GM21367 (cell line): ENCODE results near the gene SUCO.

Experiments
- ATAC-seq: cut with Tn5 transposase; IDR thresholded peaks from one replicate; pipeline ENCODE4 v1.9.1; 2021; ENCODE audit not compliant: unreplicated experiment

The SUCO gene

DNA sequence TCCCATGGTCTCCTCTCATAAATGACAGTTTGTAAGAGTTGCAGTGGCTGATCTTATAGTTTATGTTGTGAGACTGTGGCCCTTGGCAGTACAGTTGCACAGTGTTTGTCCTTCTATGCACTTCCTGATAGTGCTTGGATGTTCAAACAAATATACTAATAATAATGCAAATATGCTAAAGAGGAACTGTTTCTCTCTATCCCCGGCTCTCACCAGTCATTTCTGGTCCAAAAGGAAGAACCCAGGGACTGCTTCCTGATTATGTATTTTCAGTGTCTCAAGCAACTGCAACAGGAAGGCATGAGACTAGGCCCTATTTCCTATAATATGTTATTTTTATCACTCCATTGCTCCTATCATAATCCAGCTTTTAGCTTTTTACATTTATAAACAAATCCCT lies 17.0 kb upstream of the SUCO start:
- ATAC-seq = no peak

DNA sequence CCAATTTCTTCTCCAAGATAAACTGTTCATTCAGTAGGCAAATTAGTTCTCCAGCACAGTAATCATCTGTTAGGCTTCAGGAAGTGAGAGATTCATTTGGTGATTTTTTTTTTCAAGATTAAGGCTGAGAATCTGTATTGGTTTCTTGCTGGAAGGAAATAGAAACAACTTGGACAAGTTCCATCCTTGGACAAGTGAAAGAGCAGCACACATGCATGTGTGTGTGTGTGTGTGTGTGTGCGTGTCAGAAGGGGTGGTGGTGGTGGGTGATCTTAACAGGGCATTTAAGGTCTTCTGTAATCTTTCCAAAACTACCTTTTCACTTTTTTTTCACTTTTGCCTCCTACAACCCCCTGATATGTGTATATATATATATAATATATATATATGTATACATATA lies 15.9 kb upstream of the SUCO start:
- ATAC-seq = no peak

DNA sequence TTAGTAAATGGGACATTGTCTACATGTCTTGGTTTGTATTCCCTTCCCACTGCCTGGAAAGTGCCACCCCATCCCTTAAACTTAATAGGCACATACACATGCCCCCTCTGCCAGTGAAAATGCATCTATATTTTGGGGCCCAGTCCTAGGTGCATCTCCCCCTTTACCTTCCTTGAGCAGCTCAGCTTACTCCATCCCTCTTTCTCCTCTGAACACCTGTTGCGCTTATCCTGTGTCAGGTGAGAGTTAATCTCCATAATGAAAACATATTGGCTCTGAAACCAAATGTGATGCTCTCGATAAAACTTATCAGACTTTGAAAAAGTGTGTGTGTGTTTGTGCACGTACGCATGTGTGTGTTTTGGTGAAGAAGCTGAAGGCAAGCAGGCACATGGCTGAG lies 15.4 kb upstream of the SUCO start:
- ATAC-seq = no peak

DNA sequence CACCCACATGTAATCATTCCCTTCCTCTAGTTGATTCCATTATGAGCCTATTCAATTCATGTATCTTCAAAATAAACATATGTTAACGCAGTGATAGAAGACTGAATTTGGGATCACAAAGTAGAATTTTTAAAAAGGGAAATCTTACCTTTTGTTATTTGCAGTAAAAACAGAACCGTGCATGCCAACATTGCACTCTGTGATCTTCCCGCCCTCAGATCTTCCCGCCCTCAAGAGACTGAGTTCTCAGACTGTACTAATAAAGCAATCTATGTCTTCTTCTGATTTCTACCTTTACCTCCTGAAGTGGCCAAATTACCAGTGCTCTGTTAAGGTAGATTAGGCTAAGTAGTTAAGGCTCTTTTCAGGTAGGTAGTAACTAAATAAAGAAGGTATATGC lies 3.6 kb upstream of the SUCO start:
- no peak for ATAC-seq

- ATAC-seq = no peak
These were observed 3.0 kb upstream of the SUCO start for GRCh38 chr1:172530000-172530399.

- ATAC-seq = no peak
These were observed 1.4 kb upstream of the SUCO start for GRCh38 chr1:172531412-172532182.

- ATAC-seq = peak; percentile 67
These were observed 709 bp upstream of the SUCO start for GRCh38 chr1:172532183-172532699.

DNA sequence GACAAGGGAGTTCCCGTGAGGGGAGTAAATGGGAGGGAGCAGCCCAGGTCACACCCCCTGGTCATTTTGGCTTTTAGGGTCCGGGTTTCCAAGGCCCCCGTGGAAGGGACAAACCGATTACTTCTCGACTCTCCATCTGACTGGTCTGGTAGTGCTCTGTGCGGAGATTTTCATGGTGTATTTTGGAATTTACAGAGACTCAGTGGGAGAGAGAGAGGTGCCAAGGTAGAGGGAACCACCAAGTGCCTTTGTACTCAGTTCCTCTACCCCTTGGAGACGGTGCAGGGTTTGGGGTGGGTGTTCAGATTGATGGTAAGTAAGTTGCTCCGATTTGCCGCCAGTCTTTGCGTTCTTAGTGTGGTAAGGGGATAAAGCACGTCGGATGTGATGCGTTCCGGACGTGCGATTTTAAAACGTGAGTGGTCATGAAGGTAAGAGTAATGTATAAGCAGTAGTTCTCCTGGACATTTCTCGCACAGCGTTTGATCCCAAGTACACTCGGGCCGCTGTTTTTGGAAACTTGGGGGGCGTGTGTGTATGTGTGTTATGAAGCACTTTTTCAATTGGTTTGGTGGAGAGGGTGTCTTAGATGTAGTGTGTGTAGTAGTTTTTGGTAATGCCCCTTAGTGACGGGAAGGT lies 682 bp downstream of the SUCO start:
- peak; percentile 16 for ATAC-seq

GRCh38 chr1:172536256-172536655 lies 3.3 kb downstream of the SUCO start:
- ATAC-seq = no peak

- ATAC-seq = no peak
These were observed 4.4 kb downstream of the SUCO start for GRCh38 chr1:172537366-172537765.

DNA sequence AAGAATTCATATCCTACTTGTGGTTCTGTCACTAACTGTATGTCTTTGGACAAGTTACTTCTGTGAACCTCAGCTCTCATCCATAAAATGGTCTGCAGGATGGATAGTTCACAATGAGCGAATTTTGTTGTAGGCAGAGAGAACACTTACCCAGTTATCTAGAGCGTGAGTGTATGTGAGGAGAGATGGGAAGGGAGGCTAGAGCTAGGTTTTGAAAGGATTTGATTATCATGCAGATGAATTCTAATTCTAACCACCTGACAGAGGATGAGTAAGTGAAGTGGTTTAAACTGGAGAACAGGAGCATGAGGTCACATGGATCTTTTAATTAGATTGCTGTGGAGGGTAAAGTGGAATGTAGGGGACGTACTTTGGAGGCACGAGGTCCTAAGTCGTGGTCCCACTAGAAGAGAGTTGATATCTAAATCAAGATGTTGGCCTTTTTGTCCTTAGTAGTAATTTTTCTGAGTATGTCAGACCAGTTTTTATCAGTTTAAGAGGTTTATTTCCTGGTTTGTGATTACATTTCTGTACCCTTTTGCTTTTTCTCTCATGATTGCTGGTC lies 5.0 kb downstream of the SUCO start:
- no peak for ATAC-seq

- no peak for ATAC-seq
These were observed 7.7 kb downstream of the SUCO start for GRCh38 chr1:172540635-172541034.

GRCh38 chr1:172544481-172545104 lies 11.6 kb downstream of the SUCO start:
- ATAC-seq = no peak

- peak; percentile 75 for ATAC-seq
These were observed 12.6 kb downstream of the SUCO start for GRCh38 chr1:172545396-172546004.

DNA sequence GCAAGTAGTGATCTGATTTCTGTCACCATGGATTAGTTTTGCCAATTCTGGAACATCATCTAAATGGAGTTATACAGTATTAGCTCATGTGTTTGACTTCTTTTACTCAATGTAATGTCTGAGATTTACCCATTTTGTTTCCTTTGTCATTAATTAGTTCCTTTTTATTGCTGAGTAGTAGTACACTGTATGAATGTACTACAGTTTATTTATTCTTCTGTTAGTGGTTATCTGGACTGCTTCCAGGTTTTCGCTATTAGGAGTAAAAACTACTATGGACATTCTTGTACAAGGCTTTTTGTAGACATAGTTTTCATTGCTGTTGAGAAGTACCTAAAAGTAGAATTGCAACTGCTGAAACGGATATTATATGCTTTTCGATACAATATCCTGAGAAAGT lies 14.1 kb downstream of the SUCO start:
- ATAC-seq = no peak

GRCh38 chr1:172549621-172550280 lies 16.8 kb downstream of the SUCO start:
- no peak for ATAC-seq

DNA sequence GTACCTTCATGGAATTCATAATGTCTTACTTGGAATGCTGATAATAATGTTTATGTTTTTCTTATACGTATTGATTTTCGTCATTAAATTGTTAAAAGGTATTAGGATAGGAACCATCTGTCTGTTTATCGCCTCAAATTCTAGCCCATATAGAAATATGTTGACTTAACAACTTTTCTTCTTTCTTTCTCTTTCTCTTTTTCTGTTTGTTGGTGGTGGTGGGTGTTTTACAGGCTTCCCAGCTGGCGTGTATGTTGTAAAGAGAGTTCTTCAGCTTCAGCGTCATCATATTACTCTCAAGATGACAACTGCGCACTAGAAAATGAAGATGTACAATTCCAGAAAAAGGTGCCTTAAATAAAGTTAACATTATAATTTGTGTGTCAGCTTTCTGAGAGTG lies 18.3 kb downstream of the SUCO start:
- no peak for ATAC-seq

DNA sequence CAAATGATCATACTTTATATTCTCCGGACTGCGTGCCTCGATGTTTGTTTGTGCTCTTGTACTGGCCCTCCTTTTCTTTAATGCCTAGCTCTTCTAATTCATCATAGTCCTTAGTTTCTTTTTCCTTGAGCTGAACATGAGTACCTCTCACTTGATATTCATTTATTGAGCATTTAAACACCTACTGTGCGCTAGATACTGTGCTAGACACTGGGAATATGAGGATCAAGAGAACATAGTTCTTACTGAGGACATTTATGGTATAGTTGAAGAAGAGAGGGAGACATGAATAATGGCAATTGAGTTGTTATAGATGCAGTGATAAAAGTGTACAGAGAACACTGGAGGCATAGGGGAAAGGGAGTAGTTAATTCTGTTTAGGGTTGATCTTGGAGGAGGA lies 22.0 kb downstream of the SUCO start:
- ATAC-seq = no peak

- no peak for ATAC-seq
These were observed 23.5 kb downstream of the SUCO start for GRCh38 chr1:172556461-172556860.

DNA sequence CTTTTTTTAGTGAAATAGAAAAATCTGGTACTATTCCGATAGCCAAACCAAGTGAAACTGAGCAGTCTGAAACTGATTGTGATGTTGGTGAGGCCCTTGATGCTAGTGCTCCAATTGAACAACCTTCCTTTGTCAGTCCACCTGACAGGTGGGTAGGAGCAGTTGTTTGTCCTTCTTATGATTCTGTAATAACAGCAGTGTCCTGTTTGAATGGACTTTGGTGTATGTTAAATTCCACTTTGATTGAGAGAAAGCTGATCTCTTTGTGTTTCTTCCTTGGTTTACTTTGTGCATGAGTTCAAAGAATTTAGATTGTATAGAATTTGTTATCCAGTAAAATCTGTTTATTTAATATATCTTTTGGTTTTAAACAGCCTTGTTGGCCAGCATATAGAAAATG lies 24.3 kb downstream of the SUCO start:
- no peak for ATAC-seq
